Left renal cortex interstitium (tissue), 4 donors: ENCODE measurements around the gene ZSWIM8. TPM values are rescaled to one million over a fixed set of nuclear protein-coding genes. Genes with fewer than 3 reads are reported as not detected.
"Not testable (repeated sequence)": the region's sequence is repeated elsewhere in the genome, so short reads cannot be mapped to it uniquely, and the experiment has no call there.

Experiments used
- DNase-seq, 4 donors: peaks; one replicate each; pipeline ENCODE4 v3.0.0-alpha.2; 2013; ENCODE audit warnings: low read depth in 4 of 4, low spot score in 2 of 4, missing footprints in 1 of 4
- polyA plus RNA-seq, 4 donors: library from polyadenylated mRNA; unstranded; fragments of 120-200 nt; gene quantifications; one replicate each; pipeline ENCODE4 v1.2.1, GENCODE V29; 2013; ENCODE audit not compliant: insufficient read length in 4 of 4

ZSWIM8 gene
- polyA plus RNA-seq, 4 donors, result 86.4 to 156 (median 101) TPM

GRCh38 chr10:73814276-73814895 lies 29.0 kb downstream of the ZSWIM8 start:
- DNase-seq, result no peak

DNA sequence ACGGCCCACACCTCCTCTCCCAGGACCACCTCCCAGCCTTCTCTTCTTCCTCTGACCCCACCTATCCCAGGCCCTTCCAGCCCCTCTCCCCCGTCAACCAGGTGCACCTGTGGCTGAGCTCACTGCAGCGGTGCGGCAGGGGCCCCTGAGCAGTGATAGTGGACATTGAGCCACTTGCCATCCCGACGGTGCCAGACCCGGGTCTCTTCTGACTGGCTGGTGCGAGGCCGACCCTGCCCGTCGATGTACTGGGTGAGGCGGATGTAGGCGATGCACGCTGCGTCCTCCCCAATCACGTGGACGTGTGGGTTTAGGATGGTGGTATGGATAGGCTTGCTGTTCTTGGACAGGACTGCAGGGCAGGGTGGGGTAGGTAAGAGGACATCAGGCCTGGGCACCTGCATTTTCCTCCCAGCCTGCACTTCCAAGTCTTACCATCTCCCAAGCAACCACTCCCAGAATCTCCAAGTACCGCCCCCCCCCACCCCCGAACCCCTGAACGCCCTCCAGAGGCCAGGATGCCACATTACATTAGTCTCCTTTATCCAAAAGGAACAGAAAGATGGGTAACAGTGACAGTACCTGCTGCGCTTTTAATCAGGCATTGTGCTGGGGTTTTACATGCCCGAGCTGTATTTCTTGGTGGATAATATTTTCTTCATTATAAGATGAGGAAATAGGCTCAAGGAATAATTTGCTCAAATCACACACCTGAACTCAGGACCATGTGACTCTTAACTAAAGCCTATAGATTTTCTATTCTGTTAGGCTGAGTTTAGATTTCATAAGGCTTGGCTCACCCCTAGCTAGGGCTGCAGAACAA lies 29.7 kb downstream of the ZSWIM8 start:
- no peak for DNase-seq

DNA sequence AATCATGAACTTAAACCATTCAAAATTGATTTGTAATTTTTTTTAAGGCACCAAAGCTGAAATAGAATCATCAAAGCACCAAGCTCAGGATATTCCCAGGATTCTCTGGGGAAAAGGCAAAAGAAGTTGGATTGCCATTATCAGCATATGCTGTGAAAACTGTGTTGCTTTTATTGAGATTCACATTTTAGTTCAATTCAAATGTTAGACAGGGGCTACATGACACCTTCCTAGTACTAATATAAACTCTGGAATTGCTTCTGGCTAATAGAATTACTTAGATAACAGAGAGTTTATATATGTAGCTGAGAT lies 30.3 kb downstream of the ZSWIM8 start:
- DNase-seq, result no peak

DNA sequence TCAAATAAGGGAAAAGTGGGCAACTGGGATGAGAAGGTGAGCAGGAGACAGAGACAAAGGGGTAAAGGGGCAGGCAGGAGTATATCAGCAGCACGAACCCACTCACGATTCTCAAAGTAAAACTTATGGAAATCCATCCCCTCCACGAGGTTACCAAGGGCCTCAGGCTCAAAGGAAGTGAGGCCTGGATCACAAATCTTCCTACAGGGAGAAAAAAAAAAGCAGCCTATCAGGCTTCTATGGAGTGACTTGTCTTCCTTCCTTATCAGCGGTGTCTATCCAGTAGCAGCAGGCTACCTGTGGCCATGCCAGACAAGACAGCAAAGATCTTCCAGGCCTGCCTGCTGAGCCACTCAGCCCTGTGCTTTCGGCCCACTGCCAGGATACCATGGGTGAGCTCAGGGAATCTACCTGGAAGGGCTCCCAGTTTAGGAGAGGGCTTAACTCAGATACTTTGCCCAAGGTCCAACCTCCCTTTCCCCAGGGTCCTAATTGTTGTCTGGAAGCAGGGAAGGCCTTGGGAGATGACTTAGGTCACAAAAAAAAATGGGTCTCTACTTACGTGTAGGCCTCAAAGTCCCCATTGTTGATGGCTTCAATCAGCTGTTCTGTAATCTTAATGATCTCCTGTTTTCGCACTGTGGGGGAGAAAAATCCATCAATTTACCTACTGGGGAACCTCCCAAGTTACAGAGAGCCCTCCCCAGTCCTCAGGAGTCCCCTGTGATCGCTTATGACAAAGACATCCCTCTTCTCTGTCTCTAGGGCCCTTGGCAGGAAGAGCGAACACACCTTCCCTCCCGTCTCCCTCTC lies 31.7 kb downstream of the ZSWIM8 start:
- DNase-seq, result no peak

DNA sequence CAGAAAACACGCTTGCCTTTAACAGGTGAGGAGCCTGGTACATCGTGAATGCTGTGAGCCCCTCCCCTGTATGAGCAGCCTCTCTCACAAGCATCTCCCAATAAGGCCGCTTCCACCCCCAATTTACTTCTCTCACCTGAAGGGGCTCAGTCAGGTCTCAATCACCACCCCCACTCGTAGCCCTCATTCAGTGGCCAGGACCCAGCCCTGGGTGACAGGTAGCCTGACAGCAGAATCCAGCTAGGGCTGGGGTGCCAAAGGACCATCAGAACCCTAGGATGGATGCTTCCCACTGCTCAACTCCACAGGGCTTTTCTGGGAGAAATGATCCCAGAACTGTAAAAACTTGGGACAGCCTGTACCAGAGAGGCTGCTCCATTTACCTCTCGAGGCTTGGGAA lies 32.4 kb downstream of the ZSWIM8 start:
- no peak for DNase-seq

GRCh38 chr10:73818402-73818801 lies 33.0 kb downstream of the ZSWIM8 start:
- DNase-seq, result no peak

GRCh38 chr10:73819081-73819480 lies 33.7 kb downstream of the ZSWIM8 start:
- DNase-seq, result no peak

DNA sequence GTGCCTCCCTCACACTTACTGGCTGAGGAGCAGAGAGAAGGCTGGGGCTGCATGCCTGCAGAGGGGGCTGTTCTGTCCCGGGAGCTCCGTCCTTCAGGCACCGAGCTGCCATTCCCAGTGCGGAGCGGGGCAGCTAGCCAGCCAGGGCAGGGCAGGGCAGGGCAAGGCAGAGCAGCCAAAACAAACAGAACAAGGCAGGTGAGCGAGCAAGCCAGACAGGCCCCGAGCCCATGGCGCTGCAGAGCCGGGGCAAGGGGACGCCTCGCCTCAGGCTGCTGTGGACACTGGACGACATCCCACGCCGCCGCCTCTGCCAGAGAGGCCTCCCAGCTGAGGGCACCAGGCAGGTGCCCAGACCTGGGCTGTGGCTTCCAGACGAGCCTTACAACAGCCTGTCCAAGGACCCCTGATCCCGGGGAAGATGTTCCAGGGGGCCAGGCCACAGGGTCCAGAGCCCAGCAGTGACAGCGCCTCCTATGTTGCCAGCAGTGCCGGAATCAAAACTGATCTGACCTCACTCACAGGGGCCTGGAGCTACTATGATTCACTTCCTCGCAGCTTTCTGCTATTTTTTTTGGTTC lies 34.2 kb downstream of the ZSWIM8 start:
- DNase-seq, result no peak

- DNase-seq, result no peak
Measured at GRCh38 chr10:73823391-73823790, 38.0 kb downstream of the ZSWIM8 start.

GRCh38 chr10:73824146-73824725 lies 38.8 kb downstream of the ZSWIM8 start:
- DNase-seq, result no peak

- DNase-seq, result no peak
Measured at GRCh38 chr10:73827346-73828089, 42.1 kb downstream of the ZSWIM8 start.

DNA sequence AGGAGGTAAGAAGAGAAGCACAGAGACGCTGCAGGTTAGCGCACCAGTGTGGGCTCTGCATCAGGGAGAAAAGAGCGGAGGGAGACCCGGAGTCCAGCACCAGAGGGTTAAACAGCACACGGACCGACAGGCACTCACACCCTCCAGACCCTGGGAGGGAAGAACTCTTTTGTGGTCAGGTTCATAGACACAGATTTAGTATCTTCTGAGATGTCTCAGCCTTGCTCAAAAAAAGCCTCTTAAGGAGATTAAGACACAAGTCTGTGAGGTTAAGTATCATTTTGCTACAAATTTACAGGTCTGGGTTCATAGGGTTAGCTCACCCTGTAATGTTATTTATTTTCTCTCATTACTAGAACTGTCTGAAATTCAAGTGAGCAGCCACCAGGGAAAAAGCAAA lies 42.8 kb downstream of the ZSWIM8 start:
- no peak for DNase-seq

DNA sequence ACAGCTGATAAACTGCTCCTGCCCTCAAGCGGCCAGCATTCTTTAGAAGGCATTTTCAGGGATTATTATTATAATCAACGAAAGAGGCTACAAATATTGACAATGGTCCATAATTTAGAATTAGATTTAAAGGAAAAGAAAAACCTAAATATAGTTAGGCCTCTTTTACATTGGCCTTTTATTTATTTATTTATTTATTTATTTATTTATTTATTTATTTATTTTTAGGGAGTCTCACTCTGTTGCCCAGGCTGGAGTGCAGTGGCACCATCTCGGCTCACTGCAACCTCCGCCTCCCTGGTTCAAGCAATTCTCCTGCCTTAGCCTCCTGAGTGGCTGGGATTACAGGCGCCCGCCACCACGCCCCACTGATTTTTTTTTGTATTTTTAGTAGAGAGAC lies 43.7 kb downstream of the ZSWIM8 start:
- DNase-seq, result not testable (repeated sequence)

DNA sequence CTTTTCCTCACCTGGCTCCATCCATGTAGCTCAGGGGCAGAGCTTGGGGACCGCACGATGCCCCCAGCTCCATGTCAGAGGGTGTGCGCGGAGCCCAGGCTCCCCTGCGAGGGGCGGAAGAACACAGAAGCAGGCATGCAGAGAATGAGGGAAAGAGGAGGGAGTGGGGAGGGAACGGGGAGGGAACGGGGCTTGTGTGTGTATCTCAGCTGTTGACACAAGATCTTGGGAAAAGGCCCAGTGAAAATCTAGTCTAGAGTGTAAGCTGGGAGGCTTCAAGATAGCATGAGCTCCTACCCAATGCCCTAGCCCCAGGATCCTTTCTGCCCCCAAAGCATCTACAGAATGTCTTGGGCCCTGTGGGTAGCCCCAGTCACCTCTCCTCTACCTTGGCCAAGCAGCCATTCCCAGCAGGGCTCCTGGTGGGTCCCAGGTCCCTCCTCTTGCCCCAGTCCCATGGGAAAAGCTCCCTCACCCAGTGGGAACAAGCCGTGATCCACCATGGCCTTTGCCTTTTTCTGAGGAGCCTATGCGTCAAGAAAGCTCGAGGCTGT lies 51.1 kb downstream of the ZSWIM8 start:
- no peak for DNase-seq

DNA sequence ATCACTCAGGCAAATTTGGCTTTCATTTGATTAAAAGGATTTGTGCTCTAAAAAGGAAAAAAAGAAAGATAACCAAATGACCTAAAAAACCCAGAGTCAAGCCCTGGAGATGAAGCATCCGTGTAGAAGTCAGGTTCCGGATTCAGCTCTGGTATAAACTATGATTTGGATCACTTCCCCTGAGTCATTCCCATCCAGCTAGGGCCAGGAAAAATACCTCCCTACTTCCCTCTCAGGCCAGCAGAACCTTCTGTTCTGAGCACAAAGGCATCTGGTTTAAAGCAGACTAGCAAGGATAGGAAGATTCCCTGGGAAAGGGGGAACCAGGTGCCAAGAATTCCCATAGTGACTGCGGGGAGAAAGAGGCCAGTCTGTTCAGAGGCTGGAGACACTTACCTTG lies 51.7 kb downstream of the ZSWIM8 start:
- DNase-seq, result no peak

DNA sequence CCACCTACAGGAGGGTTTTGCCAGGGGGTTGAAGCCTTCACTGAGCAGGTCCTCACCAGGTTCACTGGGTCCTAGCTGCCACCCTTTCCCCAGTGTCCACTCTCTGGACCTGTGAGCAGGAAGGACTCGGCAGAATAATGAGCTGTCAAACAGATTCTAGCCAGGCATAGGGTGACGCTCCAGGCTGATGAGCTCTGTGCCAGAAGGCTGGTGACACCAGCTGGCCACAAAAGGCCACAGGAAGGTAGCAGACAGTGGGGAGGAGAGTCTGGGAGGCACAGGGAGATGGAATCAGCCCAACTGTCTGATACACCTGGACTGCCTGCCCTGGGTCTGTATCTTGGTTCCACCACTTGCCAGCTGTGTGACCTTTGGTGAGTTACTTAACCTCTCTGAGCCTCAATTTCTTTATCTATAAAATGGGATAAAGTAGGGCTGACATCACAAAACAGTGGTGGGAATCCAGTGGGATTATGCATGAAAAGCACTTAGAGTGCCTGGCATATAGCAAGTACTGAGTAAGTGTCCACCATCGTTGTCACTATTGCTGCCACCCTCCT lies 52.7 kb downstream of the ZSWIM8 start:
- no peak for DNase-seq

DNA sequence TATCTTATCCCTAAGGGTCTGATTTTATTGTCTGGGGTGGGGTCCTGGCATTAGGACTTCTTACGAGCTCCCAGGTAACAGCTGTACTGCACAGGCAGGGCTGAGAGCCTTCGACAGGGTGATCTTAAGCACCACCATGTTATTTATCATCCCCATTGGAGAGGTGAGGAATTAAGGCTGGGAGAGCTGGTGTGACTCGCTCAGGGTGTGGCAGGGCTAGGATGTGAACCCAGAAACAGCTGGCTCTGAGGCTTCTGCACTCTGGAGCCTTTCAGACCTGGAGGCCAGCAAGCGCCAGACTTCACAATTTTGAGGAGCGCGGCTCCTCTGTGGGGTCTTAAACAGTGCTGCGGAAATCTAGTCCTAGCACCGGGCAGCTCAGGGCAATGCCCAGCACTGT lies 53.4 kb downstream of the ZSWIM8 start:
- no peak for DNase-seq

- DNase-seq, result no peak
Measured at GRCh38 chr10:73839276-73839966, 54.0 kb downstream of the ZSWIM8 start.

DNA sequence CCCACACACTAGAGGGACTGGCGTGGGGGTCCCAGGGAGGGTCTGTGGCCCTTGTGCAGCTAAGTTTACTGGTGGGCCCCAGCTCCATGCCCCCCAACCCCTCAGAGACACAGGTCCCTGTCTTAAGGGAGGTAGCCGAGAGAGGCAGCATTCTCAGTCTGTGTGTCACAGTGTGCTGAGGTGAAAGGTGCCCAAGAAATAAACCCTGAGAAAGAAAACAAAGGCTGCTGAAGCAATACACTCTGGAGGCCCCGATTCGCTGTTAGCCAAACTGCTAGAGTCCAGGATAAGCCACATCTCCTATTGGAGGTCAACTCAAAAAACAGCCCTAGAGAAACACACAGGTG lies 54.6 kb downstream of the ZSWIM8 start:
- no peak for DNase-seq
